ENCODE results near the gene FAM161A. TPM values are rescaled to one million over a fixed set of nuclear protein-coding genes. Genes with fewer than 3 reads are reported as not detected.

Gene FAM161A
- total and polyA plus RNA-seq, 4 experiments from 2014 or later, result 0.77 to 5.4 (median 3.1) TPM

GRCh38 chr2:61785583-61785982, 68.3 kb downstream of the FAM161A start:
- POLR2A ChIA-PET (ENCODE audit: partially characterized antibody), result no interaction called here
- no peak overlapping the region for H3K27ac ChIP-seq (ENCODE audit: low read depth, low read length)
- no peaks in the 10 kb centered on the region for H3K4me1 ChIP-seq (ENCODE audit: insufficient read depth, low read length)
- intact Hi-C loops (cut with micrococcal nuclease), result no loop called here
- H3K36me3 ChIP-seq (ENCODE audit: insufficient read depth, low read length), result no peaks in the 10 kb centered on the region
- Mint-ChIP-seq H3K27me3 (peaks cover 3 to 6% of the 10 kb centered on the region in 2 donors), H3K27ac (no peak overlapping the region), H3K4me1 (no peaks in the 10 kb centered on the region), H3K9me3 (peaks cover 0 to 6% (median 4%) of the 10 kb centered on the region in 8 donors), H3K4me3 (no peak overlapping the region), H3K36me3 (no peaks in the 10 kb centered on the region)
- H3K4me3 ChIP-seq (ENCODE audit: low read length in 2 of 2), result no peak overlapping the region
- CTCF ChIA-PET (ENCODE audit: partially characterized antibody), result interaction anchor here (0.6 kb wide), 1 partner anchor 612 kb away, joined by 3 read pairs; no protein-coding TSS in a partner anchor
- H3K9me3 ChIP-seq (ENCODE audit: control insufficient read depth in 1 of 2, low read length in 2 of 2), result no peaks in the 10 kb centered on the region
- no peak for DNase-seq
- no peaks in the 10 kb centered on the region for H3K27me3 ChIP-seq (ENCODE audit: insufficient read depth, low read length)

GRCh38 chr2:61784643-61785042, 69.2 kb downstream of the FAM161A start:
- H3K27me3 Mint-ChIP-seq, result peaks cover 4 to 6% of the 10 kb centered on the region in 2 donors
- Histone ChIP-seq H3K36me3 (ENCODE audit: insufficient read depth, low read length) (no peaks in the 10 kb centered on the region), H3K4me1 (ENCODE audit: insufficient read depth, low read length) (no peaks in the 10 kb centered on the region), H3K27ac (ENCODE audit: low read depth, low read length) (no peak overlapping the region), H3K9me3 (ENCODE audit: control insufficient read depth in 1 of 2, low read length in 2 of 2) (no peaks in the 10 kb centered on the region), H3K27me3 (ENCODE audit: insufficient read depth, low read length) (no peaks in the 10 kb centered on the region), H3K4me3 (ENCODE audit: low read length in 2 of 2) (no peak overlapping the region)
- ChIA-PET POLR2A (ENCODE audit: partially characterized antibody) (no interaction called here), CTCF (ENCODE audit: partially characterized antibody) (interaction anchor here (0.6 kb wide), 1 partner anchor 613 kb away, joined by 3 read pairs; no protein-coding TSS in a partner anchor)
- no peaks in the 10 kb centered on the region for H3K4me1 Mint-ChIP-seq
- no peaks in the 10 kb centered on the region for H3K36me3 Mint-ChIP-seq
- no peak overlapping the region for H3K27ac Mint-ChIP-seq
- intact Hi-C loops (cut with micrococcal nuclease), result no loop called here
- H3K4me3 Mint-ChIP-seq, result no peak overlapping the region
- no peak for DNase-seq
- peaks cover 0 to 8% (median 7%) of the 10 kb centered on the region in 8 donors for H3K9me3 Mint-ChIP-seq

GRCh38 chr2:61775956-61776570, 77.8 kb downstream of the FAM161A start:
- H3K27ac Mint-ChIP-seq, result no peak overlapping the region
- intact Hi-C loops (cut with micrococcal nuclease), result no loop called here
- ChIA-PET CTCF (ENCODE audit: partially characterized antibody) (interaction anchor here (1.0 kb wide), 1 partner anchor 16 kb away, joined by 3 read pairs; no protein-coding TSS in a partner anchor), POLR2A (ENCODE audit: partially characterized antibody) (no interaction called here)
- H3K27ac ChIP-seq (ENCODE audit: low read depth, low read length), result no peak overlapping the region
- H3K27me3 ChIP-seq (ENCODE audit: insufficient read depth, low read length), result no peaks in the 10 kb centered on the region
- H3K4me1 Mint-ChIP-seq, result no peaks in the 10 kb centered on the region
- peaks cover 2 to 12% (median 7%) of the 10 kb centered on the region in 8 donors for H3K9me3 Mint-ChIP-seq
- H3K4me3 Mint-ChIP-seq, result no peak overlapping the region
- no peaks in the 10 kb centered on the region for H3K36me3 Mint-ChIP-seq
- no peak for DNase-seq
- no peaks in the 10 kb centered on the region for H3K4me1 ChIP-seq (ENCODE audit: insufficient read depth, low read length)
- H3K9me3 ChIP-seq (ENCODE audit: control insufficient read depth in 1 of 2, low read length in 2 of 2), result no peaks in the 10 kb centered on the region
- peaks cover 14 to 21% of the 10 kb centered on the region in 2 donors for H3K27me3 Mint-ChIP-seq
- no peaks in the 10 kb centered on the region for H3K36me3 ChIP-seq (ENCODE audit: insufficient read depth, low read length)
- no peak overlapping the region for H3K4me3 ChIP-seq (ENCODE audit: low read length in 2 of 2)

Other genes with a start within 250 kb of the FAM161A start
- 100 to 1,000 TPM in 1 of 2 experiments, 10 to 100 TPM in 1; 91.0 to 101 TPM for gene CCT4, start 34.6 kb upstream of the FAM161A start, total RNA-seq
- 100 to 1,000 TPM; 134 to 148 TPM for gene CCT4, start 34.6 kb upstream of the FAM161A start, polyA plus RNA-seq
- 10 to 100 TPM; 16.7 to 17.8 TPM for gene COMMD1, start 51.6 kb upstream of the FAM161A start, total RNA-seq
- gene COMMD1, start 51.6 kb upstream of the FAM161A start, polyA plus RNA-seq, result 10 to 100 TPM; 50.6 to 63.9 TPM